Measurements from ENCODE around the gene GLIS2. TPM values are rescaled to one million over a fixed set of nuclear protein-coding genes. Genes with fewer than 3 reads are reported as not detected.
A peak's percentile ranks its signal among the peaks of the same experiment; 100 is the strongest.
"Not testable (repeated sequence)": the region's sequence is repeated elsewhere in the genome, so short reads cannot be mapped to it uniquely, and the experiment has no call there.

Gene GLIS2
- total RNA-seq, 1 donor from 2014 or later: 16.6 TPM

GRCh38 chr16:4328782-4329775, 13.2 kb downstream of the GLIS2 start:
- DNase-seq (peak; percentile 61), ATAC-seq (peak; percentile 63)
- intact Hi-C loops (cut with micrococcal nuclease): no loop called here

- peak; percentile 92 for DNase-seq
- peak; percentile 61 for ATAC-seq
- intact Hi-C loops (cut with micrococcal nuclease): loop anchor here (5.0 kb wide), 1 partner anchor 43 kb away; no protein-coding TSS in a partner anchor
These were observed 14.5 kb downstream of the GLIS2 start for GRCh38 chr16:4330277-4330874.

- no peak for DNase-seq
- intact Hi-C loops (cut with micrococcal nuclease): loop anchor here (5.0 kb wide), 1 partner anchor 45 kb away; no protein-coding TSS in a partner anchor
These were observed 16.2 kb downstream of the GLIS2 start for GRCh38 chr16:4332083-4332482.

GRCh38 chr16:4332623-4333307, 16.9 kb downstream of the GLIS2 start:
- intact Hi-C loops (cut with micrococcal nuclease): loop anchor here (5.0 kb wide), 1 partner anchor 45 kb away; no protein-coding TSS in a partner anchor
- DNase-seq: no peak

More at GRCh38 chr16:4332083-4332482, 16.2 kb downstream of the GLIS2 start:
- no peak for ATAC-seq

GRCh38 chr16:4333308-4333638, 17.4 kb downstream of the GLIS2 start:
- intact Hi-C loops (cut with micrococcal nuclease): loop anchor here (5.0 kb wide), 1 partner anchor 46 kb away; no protein-coding TSS in a partner anchor
- ATAC-seq: no peak

More at GRCh38 chr16:4332623-4333307, 16.9 kb downstream of the GLIS2 start:
- ATAC-seq: no peak

GRCh38 chr16:4333714-4334113, 17.8 kb downstream of the GLIS2 start:
- DNase-seq, ATAC-seq: not testable (repeated sequence)
- intact Hi-C loops (cut with micrococcal nuclease): loop anchor here (5.0 kb wide), 1 partner anchor 46 kb away; no protein-coding TSS in a partner anchor

More at GRCh38 chr16:4333308-4333638, 17.4 kb downstream of the GLIS2 start:
- DNase-seq: no peak

GRCh38 chr16:4334724-4335495, 19.0 kb downstream of the GLIS2 start:
- DNase-seq (no peak), ATAC-seq (no peak)
- intact Hi-C loops (cut with micrococcal nuclease): loop anchor here (5.0 kb wide), 1 partner anchor 48 kb away; no protein-coding TSS in a partner anchor

- intact Hi-C loops (cut with micrococcal nuclease): no loop called here
- ATAC-seq: no peak
These were observed 21.1 kb downstream of the GLIS2 start for GRCh38 chr16:4336701-4337539.

GRCh38 chr16:4337540-4338088, 21.7 kb downstream of the GLIS2 start:
- DNase-seq: no peak
- intact Hi-C loops (cut with micrococcal nuclease): no loop called here
- peak; percentile 2 for ATAC-seq

More at GRCh38 chr16:4336701-4337539, 21.1 kb downstream of the GLIS2 start:
- DNase-seq: no peak

GRCh38 chr16:4338125-4338582, 22.3 kb downstream of the GLIS2 start:
- ATAC-seq (peak; percentile 4), DNase-seq (no peak)
- intact Hi-C loops (cut with micrococcal nuclease): no loop called here

- ATAC-seq (peak; percentile 9), DNase-seq (no peak)
- intact Hi-C loops (cut with micrococcal nuclease): no loop called here
These were observed 22.9 kb downstream of the GLIS2 start for GRCh38 chr16:4338712-4339299.

- intact Hi-C loops (cut with micrococcal nuclease): no loop called here
- no peak for DNase-seq
- no peak for ATAC-seq
These were observed 23.6 kb downstream of the GLIS2 start for GRCh38 chr16:4339455-4339854.

- intact Hi-C loops (cut with micrococcal nuclease): no loop called here
- DNase-seq (peak; percentile 71), ATAC-seq (peak; percentile 42)
These were observed 24.0 kb downstream of the GLIS2 start for GRCh38 chr16:4339909-4340308.

- intact Hi-C loops (cut with micrococcal nuclease): no loop called here
- DNase-seq (no peak), ATAC-seq (no peak)
These were observed 24.6 kb downstream of the GLIS2 start for GRCh38 chr16:4340443-4340842.

- no peak for ATAC-seq
- DNase-seq: no peak
- intact Hi-C loops (cut with micrococcal nuclease): no loop called here
These were observed 25.4 kb downstream of the GLIS2 start for GRCh38 chr16:4341250-4341649.

GRCh38 chr16:4342866-4343744, 27.2 kb downstream of the GLIS2 start:
- DNase-seq: no peak
- no peak for ATAC-seq
- intact Hi-C loops (cut with micrococcal nuclease): no loop called here

All from left ventricle myocardium superior (tissue), 1 donor.